ENCODE measurements around the gene TANK.
"Not testable (repeated sequence)": the region's sequence is repeated elsewhere in the genome, so short reads cannot be mapped to it uniquely, and the experiment has no call there.

TANK gene

DNA sequence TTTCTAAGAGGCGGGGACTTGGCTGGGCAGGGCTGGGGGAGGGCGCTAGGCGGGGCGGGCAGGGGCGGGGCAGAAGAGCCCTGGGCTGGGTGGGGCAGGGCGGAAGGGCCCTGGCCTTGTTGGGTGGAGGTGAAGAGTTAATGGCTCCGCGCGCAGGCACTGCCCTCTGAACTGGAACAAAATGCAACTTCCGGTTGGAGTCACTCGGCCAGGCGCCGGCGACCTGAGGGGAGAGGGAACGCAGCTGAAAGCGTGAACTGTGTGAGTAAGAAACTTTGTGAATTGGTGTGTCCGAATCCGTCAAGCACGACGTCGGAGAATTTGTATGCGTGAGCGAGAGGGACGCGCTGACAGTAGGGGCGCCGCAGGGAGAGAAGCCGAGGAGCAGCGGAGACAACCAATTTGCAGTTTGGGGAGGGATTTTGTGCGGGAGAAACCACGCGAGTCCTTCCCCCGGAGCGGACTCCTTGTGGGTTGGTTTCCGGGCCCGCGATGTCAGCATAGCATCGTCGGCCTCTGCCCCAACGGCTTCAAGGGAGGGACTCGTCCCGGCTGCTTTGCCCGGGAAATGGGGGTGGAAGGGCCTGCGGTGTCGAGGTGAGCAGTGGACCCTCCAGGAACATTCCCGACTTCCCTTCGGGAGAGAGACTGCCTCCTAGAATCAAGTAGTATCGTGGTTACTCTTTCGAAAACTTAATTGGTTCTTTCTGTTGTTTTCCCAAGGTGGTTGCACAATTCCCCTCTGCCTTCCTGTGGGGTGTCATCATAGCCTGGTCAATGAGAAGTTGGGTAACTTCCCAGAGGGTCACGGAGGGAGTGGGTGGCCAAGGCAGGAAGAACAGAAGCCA is at the start of gene TANK:
TANK (plus strand) TSS at position 203 of the 848 bp plus-strand sequence. CDS start 19,235 bp downstream, outside the sequence.
- DNase-seq (ENCODE audit: low read depth, low spot score), result peak; percentile 79

- DNase-seq (ENCODE audit: low read depth, low spot score), result no peak
These were observed 48.7 kb upstream of the TANK start for GRCh38 chr2:161111531-161111930.

GRCh38 chr2:161112908-161113307 is 47.3 kb upstream of the TANK start:
- no peak for DNase-seq (ENCODE audit: low read depth, low spot score)

DNA sequence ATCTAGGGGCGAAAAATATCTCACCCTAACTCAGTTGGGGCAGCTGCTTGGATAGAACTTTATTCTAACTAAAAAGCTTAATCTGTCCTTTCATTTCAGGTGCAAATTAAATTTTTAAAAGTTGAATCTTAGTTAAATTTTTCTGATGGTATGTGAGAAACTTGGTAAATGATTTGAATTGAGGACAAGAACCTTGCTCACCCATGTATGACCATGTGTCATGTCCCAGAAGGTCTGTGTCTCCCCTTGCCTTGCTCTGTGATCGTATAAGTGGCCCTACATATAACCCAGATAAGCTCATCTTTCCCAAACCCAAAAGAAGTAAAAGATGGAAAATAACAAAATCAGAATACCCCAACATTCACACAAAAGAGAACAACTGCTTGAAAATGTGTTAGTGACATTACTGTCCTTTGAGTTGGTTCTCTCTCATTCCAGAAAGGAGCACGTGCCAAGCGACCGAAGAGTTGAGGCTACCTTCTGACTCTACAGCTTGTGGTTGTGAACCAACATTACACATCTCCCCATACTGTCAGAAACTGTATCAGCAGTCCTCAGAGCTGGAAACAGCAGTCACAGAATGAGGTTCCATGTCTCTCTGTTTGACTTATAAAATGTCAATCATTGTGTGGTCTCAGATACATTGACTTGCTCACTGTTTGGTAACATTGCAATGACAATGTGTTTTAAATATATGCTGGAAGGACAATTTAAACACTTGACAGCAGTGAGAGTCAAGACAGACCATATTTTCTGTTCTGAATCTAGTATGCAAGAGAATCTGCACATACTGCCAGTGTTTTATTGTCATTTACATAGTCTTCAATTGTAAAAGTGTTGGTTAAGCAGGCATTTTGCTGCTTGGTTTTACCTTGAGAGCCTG is 46.3 kb upstream of the TANK start:
- DNase-seq (ENCODE audit: low read depth, low spot score), result no peak

GRCh38 chr2:161115205-161115604 is 45.0 kb upstream of the TANK start:
- DNase-seq (ENCODE audit: low read depth, low spot score), result no peak

DNA sequence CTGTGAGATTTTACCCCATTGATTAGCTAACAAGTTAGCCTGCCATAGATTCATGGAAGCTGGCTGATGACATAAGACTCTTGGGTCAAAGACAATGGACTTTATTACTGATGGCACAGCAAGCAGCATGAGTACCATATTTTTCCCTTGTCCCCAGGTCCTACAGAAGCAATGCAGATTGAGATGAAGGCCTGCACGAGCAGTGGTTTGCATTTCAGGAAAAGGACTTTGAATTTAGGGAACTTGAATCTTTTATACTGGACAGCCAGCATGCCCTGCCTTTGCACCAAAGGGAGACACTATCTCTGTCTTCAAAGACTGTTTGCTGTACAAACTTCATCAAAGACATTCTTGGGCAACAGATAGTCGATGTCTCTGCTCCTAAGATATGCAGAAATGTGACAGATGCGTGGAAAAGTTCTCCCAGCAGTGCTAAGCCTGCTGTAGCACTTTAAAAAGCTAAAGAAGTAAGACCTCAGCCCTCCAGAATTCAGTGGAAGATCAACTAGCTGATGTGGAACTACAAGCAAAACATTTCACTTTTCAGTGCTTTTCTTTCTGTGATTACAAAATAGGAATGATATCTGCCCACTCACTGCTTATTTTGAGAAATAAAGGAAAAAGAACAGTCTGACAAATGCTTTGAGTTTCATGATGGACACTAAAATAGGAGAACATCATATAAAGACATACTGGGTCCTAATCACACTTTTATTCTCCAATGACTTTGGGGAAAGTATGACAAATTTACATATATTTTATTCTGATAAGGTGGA is 44.4 kb upstream of the TANK start:
- no peak for DNase-seq (ENCODE audit: low read depth, low spot score)

- DNase-seq (ENCODE audit: low read depth, low spot score), result no peak
These were observed 43.7 kb upstream of the TANK start for GRCh38 chr2:161116509-161116908.

GRCh38 chr2:161117506-161117905 is 42.7 kb upstream of the TANK start:
- DNase-seq (ENCODE audit: low read depth, low spot score), result no peak

DNA sequence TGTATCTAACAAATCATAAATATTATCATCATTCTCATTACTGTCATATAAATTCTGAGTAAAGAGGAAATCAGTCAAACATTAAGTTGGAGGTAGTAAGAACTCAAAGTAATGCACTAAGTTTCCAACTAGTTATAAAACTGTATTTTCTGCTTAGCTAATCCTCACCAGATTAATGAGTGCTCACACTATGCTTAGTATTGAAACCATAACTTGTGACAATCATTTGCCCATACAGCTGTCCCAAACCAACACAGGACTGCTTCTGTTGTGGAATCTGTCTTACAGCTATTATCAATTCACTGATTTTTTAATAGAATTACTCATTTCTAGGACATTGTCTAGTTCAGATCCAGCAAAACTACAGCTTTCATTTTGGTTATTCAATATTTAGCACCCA is 41.5 kb upstream of the TANK start:
- no peak for DNase-seq (ENCODE audit: low read depth, low spot score)

- no peak for DNase-seq (ENCODE audit: low read depth, low spot score)
These were observed 40.7 kb upstream of the TANK start for GRCh38 chr2:161119483-161119882.

DNA sequence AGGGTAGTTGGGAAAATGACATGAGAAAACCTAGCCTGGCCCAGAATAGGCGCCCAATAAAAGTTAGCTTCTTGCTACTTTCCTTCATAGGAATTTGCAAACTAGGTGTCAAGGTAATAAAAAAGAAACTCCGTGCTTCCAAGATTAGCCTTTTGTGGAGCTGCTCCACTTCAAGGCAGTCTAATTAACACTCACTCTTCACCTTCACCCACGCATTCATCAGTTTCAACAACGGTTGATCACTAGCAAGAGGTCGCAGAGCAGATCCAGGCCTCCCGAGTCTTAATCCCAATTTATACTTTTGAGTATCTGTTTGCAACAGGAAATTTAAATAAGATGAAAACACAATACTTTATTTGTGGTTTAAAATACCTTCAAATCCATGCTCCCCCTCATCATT is 39.5 kb upstream of the TANK start:
- no peak for DNase-seq (ENCODE audit: low read depth, low spot score)

GRCh38 chr2:161121622-161122021 is 38.6 kb upstream of the TANK start:
- DNase-seq (ENCODE audit: low read depth, low spot score), result no peak

GRCh38 chr2:161122772-161123530 is 37.3 kb upstream of the TANK start:
- no peak for DNase-seq (ENCODE audit: low read depth, low spot score)

GRCh38 chr2:161123531-161124030 is 36.6 kb upstream of the TANK start:
- DNase-seq (ENCODE audit: low read depth, low spot score), result no peak

GRCh38 chr2:161124201-161124600 is 36.0 kb upstream of the TANK start:
- DNase-seq (ENCODE audit: low read depth, low spot score), result no peak

DNA sequence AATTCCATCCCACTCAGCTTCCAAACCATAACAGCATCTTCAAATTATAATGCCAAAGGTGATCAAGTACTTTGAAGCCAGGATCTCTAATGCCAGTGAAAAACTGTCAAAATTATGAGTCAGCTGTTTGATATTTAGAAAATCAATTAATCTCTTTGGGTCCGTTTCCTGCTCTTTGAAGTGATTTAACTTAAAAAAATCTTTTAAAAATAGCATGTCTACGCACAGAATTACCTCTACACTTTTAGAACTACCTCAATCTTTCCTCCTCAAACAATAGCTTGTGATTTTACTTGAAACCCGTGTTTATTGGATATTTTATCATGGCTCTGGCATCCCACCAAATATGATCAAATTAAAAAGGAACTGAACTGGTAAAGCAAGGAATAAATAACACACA is 31.3 kb upstream of the TANK start:
- DNase-seq (ENCODE audit: low read depth, low spot score), result no peak

GRCh38 chr2:161130354-161130753 is 29.9 kb upstream of the TANK start:
- DNase-seq (ENCODE audit: low read depth, low spot score), result no peak

DNA sequence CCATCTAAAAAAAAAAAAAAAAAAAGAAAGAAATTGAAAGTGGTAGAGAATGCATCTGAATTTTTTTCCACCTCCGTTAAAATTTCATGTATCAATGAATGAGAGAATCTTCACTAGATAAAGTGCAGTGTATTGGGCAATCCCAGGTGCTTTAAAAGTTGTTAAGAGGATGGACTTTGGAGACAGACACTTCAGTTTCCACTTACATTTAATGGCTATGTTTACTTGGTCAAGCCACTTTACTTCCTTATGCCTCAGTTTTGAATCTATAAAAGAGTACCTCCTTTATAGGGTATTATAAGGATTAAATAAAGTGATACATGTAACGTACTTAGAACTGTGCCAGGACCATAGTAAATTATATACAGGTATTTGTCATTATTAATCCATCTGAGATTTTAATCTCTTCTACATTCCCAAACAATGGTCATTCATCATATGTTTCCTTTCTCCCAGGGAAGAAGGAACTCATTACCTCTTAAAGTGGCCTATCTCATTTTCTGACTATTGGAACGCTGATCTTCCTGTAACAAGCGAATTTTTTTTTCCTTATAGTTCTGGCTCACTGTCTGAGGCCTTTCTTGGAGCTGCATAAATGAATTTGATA is 29.1 kb upstream of the TANK start:
- DNase-seq (ENCODE audit: low read depth, low spot score), result no peak

- no peak for DNase-seq (ENCODE audit: low read depth, low spot score)
These were observed 28.4 kb upstream of the TANK start for GRCh38 chr2:161131804-161132203.

- not testable (repeated sequence) for DNase-seq (ENCODE audit: low read depth, low spot score)
These were observed 27.8 kb upstream of the TANK start for GRCh38 chr2:161132384-161132783.

DNA sequence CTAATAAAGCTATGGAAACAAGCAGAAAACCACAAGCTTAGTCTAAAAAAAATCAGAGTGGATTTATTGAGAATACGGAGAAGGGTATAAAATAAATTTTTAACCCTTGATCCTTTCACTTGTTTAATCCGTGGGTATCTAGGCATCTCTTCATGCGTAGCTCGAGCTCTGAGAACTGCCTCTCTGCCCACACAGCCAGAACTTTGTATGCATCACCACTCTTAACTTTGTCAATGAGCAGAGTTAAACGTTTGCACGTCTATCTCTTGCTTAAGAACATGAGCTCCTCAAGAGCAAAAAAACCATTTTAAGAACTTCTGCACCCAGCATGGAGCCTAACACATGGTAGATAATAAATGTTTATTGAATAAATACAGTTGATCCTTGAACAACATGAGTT is 26.9 kb upstream of the TANK start:
- no peak for DNase-seq (ENCODE audit: low read depth, low spot score)

Measured in activated CD4-positive, CD25-positive, alpha-beta regulatory T cell treated with anti-CD3 and anti-CD28 coated beads, Interleukin-2, amount 50 U/mL, for 16 hours (primary cell).